Measurements from ENCODE around the gene MOK.

The MOK gene

GRCh38 chr14:102205560-102205959 lies 99.4 kb downstream of the MOK start:
- no peak for DNase-seq (ENCODE audit: low read depth in 2 of 2)

DNA sequence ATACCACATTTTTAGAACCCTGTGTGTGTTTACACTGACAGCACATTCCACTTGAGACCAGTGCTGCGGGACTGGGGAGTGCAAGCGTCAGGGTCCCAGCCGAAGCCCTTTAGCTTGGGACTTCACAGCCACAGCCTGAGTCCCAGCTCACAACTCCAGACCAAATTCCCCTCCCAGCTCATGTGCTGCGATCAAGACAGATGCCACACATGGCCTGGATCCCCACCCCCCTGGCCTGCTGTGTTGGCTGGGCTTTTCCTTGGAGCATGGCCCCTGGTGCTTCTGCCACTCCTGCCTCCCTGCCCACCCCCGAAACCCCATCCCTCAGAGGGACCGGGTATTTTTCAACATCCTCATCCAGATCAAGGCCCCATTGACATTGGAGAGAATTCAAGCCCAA lies 101.6 kb downstream of the MOK start:
- no peak for DNase-seq (ENCODE audit: low read depth in 2 of 2)

DNA sequence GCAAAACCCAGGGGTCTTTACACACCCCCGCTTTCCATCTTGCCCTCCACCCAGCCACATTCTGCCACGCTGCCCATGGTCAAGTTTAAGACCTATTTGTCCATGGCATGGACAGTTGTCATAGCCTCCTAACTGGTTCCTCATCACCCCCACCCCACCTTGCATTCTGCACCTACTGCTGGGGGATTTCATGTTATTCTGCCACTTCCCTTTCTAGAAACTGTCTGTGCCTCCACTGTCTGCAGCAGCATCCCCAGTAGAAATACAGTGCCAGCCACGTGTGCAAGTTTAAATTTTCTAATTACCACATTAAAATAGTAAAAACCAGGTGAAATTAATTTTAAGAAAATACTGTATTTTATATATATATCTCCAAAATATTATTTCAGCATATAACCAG lies 102.0 kb downstream of the MOK start:
- no peak for DNase-seq (ENCODE audit: low read depth in 2 of 2)

DNA sequence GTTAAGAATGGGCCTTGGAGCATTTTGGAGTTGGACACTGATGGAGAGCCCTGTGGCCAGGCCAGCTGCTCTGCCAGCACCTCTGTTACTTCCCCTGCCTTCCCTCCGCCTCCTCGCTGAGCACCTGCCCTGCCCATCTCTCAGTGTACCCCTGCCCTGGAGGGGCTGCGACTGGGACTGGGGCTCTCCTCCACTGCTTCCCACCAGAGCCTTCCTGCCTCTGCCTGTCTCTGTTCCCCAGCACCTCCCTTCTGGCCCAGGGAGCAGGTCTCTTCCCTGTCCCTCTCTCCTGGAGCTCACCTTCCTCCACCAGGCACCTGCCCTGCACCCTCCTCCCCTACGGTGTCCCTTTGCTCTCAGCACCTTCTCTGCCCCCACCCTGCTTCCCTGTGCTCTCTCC lies 103.2 kb downstream of the MOK start:
- DNase-seq (ENCODE audit: low read depth in 2 of 2) = no peak

- no peak for DNase-seq (ENCODE audit: low read depth in 2 of 2)
These were observed 103.6 kb downstream of the MOK start for GRCh38 chr14:102201353-102201738.

- no peak for DNase-seq (ENCODE audit: low read depth in 2 of 2)
These were observed 104.1 kb downstream of the MOK start for GRCh38 chr14:102200690-102201352.

DNA sequence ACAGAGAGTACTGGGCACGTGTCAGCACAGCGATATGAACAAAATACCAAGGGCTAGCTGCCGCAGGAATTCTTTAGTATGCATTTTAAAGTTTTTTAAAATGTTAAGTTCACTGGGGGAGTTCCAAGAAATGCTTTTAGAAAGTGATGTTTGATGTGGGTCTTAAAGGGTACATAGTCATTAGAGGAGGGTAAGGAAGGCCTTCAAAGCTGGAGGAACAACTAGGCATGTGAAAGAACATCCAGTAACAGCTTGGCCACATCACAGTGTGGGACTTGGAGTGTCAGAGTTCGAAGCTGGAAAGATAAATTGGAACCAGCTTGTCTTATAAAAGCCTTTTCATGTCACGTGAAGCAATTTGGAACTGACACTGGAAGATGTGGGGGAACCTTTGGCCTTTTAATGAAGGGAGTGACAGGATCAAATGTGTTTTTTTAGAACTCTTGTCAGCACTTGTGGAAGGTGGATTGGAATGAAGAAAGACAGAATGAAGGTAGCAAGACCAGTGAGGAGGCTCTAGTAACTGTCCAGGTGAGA lies 107.6 kb downstream of the MOK start:
- DNase-seq (ENCODE audit: low read depth in 2 of 2) = no peak

- no peak for DNase-seq (ENCODE audit: low read depth in 2 of 2)
These were observed 108.1 kb downstream of the MOK start for GRCh38 chr14:102196902-102197230.

DNA sequence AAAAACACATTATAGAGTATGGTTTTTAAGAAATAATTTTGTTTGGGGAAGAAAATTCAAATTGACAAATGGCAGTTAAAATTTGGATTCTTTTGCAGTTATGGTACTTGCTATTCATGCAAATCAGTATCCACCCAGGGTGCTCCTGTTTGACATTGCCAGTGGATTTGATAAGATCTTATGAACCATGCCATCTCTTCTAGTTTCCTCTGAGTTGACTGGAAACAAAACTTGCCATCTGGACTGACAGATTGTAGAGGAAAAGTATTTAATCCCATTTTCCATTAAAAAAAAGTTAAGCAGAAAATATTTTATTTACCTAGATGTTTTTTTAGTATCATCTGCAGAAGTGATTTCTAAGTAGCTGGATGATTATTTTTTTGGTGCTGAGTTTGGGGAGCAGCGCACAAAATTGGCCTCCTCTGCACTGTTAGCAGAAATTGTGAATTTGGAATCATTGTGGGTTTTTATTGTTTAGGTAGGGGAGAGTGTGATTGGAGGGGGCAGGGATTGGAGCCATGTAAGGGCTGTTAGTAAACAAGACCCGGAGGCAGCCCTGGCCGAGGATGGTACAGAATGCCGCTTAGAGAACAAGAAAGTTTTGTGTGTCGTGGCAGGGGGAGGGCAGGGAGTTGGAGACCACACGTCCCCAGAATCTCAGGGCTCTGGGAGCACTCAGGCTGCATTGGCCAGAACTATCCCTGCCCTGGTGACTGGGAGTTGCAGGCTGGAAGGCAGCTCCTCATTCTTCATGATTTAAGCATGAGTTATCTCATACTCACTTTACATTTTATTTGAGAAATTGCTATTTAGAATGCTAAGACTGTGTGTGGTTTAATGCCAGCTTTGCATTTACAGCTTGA lies 108.7 kb downstream of the MOK start:
- no peak for DNase-seq (ENCODE audit: low read depth in 2 of 2)

DNA sequence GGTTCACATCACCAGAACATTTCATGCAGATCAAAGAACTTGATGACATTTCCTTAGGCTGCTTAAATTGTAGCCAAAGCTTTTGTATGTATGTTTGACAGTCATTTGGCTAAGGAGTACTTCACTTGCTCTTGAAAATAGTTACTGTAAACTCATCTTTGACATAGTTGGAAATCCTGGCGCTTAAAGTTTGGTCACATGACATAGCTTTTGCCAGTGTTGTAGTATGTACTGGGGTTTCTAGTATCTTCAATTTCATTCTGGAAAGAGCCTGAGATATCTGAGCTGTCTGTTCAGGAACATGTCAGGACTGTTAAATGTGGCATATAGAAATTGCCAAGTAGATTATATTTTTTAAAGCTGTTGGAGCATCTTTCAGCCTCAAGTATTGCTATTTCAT lies 109.5 kb downstream of the MOK start:
- DNase-seq (ENCODE audit: low read depth in 2 of 2) = no peak

GRCh38 chr14:102194856-102195255 lies 110.1 kb downstream of the MOK start:
- no peak for DNase-seq (ENCODE audit: low read depth in 2 of 2)

DNA sequence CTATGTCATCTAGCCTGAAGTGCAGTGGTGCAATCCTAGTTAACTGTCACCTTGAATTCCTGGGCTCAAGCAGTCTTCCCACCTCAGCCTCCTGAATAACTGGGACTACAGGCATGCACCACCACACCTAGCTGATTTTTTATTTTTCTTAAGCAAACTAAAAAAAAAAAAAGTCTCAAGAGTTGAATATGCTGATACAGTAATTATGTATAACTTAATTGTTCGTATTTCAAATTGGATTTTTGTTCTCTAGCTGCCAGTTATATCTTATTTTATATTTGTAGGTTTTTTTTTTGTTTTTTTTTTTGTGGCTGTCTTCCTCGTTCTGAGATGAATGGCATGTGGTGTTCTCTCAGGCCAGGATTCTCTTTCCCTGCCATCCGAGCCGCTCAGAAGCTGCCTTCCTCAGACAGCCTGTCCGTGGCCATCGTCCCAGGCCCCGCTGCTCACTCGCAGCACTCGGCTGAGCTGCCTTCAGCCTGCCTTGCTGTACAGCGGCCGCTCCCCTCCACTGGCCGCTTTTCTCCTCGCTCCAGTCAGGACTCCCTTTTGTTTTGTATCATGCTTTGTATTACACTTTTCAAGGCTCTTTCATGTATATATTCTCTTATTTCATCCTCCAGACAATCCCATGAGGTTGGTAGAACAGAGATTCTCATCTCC lies 112.0 kb downstream of the MOK start:
- no peak for DNase-seq (ENCODE audit: low read depth in 2 of 2)

- DNase-seq (ENCODE audit: low read depth in 2 of 2) = no peak
These were observed 115.1 kb downstream of the MOK start for GRCh38 chr14:102189874-102190273.

GRCh38 chr14:102188187-102188586 lies 116.8 kb downstream of the MOK start:
- no peak for DNase-seq (ENCODE audit: low read depth in 2 of 2)

- DNase-seq (ENCODE audit: low read depth in 2 of 2) = no peak
These were observed 117.4 kb downstream of the MOK start for GRCh38 chr14:102187568-102188001.

- no peak for DNase-seq (ENCODE audit: low read depth in 2 of 2)
These were observed 117.9 kb downstream of the MOK start for GRCh38 chr14:102187044-102187443.

GRCh38 chr14:102185360-102185759 lies 119.6 kb downstream of the MOK start:
- no peak for DNase-seq (ENCODE audit: low read depth in 2 of 2)

DNA sequence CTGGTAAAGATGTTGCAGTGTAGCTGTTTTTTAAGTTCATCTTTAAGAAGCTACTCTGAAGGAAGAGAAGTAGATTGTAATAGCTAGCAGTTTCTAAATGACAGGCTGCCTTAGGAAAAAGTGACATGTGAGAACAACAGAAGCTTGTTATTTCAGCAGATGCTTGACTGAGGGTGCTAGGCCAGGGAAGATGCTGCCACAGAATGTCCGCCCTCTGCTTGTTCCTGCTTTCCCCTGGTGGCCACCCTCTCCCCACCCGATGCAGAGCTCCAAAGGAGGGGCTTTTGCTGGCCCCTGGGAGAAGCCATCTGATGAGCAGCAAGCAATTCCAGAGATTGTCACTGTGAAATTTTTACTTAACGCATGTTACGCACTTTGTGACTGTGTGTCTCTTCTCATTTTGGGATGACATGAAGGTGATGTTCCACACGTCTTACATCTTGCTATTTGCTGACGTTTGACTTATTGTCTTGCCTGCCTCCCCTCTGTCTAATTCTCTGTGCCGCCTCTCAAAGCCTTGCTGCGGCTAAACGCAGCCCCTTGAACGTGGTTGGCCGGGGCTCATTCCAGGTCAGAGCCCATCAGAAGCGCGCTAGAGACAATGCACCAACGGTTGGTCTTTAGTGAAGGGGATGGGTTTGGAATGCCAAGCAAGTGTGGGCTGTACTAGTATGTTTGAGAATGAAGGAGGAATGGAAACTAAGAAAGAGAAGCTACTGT lies 120.5 kb downstream of the MOK start:
- no peak for DNase-seq (ENCODE audit: low read depth in 2 of 2)

DNA sequence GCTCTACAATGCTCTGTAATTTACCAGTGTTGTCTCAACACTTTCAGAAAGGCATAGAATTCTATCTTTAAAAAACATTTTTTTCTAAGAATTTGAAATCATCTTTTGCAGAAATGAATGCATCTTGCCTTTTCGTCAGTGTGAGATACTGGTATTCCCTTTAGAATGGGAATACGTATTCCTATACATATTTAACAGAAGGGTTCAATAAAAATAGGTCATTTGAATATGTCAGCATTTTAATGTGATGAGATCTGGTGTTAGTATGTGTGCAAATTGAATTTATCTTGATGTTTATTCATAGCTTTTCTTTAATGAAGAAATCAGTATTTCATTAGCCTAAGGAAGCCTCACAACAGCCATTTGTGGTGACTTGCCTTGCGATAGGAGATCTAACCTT lies 121.1 kb downstream of the MOK start:
- no peak for DNase-seq (ENCODE audit: low read depth in 2 of 2)

DNA sequence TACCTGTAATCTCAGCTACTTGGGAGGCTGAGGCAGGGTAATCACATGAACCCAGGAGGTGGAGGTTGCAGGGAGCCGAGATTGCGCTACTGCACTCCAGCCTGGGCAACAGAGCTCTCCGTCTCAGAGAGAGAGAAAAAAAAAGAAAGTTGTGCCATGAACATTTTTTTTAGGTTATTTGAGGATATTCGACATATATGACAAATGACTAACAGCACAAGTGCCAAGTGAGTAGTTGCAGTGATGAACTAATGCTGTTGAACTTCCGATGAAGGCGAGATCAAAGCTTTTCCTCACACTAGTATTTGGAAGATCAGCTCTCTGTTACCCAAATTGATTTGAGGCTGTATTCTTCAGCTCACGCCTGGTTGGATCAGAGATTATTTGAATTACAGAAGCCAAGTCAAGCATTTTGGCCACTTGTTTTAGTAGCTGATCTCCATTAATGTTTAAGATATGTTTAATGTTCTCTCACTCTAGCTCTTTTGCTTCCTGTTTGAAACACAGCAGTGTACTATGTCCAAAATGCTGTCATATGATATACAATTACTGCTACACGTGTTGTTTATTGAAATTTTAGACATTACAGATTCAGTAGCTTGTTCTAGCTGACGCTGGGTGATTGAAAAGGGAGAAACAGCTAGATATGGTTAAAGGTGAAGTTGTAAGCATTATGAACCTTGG lies 121.9 kb downstream of the MOK start:
- DNase-seq (ENCODE audit: low read depth in 2 of 2) = no peak

DNA sequence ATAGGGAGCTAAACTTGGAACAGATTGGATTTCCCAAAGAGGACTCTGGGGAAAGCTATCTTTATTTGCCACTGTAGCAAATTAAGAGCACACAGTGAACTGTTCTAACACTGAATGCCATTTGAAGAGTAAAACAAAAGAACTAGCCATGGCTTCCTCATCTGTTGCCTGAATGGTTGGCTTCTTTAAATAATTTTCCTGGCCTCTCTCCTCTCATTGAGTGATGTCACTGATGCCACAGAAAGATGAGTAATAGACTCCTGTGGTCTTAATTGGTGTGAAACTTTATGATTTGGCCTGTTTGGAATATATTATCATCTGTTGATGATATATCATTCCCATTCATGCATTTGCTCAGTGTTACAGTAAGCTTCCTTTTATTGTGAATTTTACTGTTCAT lies 122.8 kb downstream of the MOK start:
- no peak for DNase-seq (ENCODE audit: low read depth in 2 of 2)
